Activated CD4-positive, CD25-positive, alpha-beta regulatory T cell (primary cell): ENCODE data around the gene SLC4A11.
A peak's percentile ranks its signal among the peaks of the same experiment; 100 is the strongest.

Experiments
- DNase-seq, 4 experiments: peaks; one replicate each; lab custom pipeline; 2025; lab: John Stamatoyannopoulos, UW

Gene SLC4A11

DNA sequence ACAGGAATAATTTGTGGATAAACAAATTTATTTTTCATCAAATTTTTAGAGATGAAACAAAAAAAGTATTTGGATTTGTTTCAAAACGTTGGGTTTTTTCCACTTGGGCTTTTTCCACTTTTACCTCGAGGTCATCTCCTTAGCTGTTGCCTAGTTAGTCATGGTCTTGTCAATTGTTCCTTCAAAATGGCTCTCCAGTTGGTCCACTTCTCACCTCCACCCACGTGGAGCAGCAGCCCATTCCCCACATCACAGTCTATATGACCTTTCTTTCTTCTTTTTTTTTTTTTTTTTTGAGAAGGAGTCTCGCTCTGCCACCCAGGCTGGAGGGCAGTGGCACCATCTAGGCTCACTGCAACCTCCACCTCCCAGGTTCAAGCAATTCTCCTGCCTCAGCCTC, 6.7 kb upstream of the SLC4A11 start:
- no peak for DNase-seq

DNA sequence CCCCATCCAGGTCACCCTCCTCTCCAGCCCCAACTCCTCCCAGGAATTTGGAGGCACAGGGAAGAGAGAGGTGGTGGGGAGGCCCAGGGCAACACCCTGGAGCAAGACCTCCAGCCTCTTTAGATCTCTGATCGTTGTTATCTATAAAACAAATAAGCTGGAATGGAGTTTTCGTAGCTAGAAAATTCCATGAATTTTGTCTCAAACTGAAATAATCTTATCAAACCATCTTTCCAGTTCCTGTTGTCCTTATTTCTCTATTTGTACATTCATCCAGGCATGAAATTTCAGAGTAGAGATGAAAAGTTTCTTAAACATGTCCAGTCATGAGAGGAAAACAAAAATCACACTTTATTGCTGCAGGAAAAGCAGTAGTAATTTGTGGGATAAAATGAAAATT, 6.2 kb upstream of the SLC4A11 start:
- no peak for DNase-seq

DNA sequence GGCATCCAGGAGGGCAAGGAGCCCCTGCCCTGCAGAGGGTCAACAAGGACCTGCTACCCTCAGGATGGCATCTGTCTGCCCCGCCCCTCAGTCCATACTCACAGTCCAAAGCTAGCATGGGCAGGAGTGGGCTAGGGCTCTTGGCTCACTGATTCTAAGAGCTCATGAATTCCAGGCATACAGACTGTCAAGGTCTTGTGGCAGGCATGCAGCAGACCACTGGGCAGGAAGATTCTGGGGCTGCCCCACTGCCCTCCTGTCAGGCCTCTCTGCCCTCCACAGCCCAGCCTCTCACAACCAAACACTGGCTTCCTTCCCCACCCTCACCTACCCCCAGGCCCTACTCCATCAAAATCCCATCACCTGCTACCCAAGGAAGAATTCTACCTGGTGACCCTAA, 5.6 kb upstream of the SLC4A11 start:
- DNase-seq, result no peak

DNA sequence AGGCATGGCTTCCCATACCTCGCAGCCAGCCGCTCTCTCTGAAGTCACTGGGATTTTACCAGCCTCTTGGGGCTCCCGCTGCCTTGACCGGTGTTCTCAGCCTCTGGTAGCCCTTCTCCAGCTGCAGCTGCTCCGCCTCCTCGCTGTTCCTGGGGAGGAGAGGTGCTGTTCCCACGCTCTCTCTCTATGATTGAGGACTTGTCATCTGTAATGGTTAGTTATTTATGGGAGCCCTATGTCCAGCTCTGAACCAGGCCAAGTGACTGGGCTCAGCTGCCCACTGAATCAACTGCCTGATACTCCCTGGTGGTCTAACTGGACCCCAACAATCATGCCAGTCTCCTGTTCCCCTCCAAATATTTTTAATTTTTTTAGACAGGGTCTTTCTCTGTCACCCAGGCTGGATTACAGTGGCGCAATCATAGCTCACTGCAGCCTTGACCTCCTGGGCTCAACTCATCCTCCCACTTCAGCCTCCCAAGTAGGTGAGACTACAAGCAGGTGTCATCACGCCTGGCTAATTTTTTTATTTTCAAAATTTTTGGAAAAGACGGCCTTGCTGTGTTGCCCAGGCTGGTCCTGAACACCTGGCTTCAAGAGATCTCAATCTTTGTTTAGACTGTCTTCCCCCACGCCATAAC, 4.8 kb upstream of the SLC4A11 start:
- no peak for DNase-seq

DNA sequence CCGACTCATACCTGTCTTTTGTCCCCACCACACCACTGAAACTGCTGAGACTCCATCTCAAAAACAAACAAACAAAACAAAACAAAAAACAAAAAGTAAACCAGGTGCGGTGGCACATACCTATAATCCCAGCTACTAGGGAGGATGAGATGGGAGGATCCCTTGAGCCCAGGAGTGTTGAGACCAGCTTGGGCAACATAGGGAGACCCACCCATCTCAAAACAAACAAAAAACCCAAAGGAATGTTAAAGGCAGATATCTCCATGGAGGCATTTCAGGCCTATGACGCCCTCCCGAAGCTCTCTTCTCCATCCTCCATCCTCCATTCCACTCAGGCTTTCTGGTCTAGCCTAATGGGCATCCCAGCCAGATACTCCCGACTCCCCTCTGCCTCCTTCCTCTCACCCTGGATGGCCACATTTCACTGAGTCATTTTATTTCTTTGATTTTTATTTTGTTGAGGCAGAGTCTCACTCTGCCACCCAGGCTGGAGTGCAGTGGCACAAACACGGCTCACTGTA, 3.2 kb upstream of the SLC4A11 start:
- DNase-seq, result no peak

DNA sequence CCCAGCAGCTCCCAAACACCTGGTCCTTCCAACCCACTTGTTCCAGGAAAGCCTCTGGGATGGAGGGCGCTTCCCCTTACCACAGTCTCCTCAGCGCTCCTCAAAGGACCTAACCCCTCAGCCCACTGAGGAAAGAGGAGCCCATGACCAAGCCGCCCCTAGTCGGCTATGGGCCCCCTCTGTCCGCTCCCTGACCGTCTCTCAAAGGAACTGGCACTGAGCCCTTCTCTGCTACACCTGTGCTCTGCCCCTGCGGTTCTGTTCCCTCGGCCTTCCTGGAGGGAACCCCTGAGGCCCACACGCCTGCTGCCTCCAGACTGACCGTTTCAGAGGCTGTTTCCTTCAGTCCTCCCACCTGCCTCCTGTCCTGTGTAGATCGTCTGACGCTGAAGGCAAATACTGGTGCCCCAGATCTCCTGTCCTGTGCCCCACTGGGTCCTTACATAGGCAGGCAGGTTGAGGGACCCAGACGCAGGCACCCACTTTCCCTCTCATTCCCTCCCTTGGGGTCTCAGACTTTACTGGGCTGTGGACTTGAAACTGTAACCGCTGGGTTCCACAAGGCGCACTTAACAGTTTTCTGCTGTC, 1.9 kb upstream of the SLC4A11 start:
- DNase-seq, result no peak

DNA sequence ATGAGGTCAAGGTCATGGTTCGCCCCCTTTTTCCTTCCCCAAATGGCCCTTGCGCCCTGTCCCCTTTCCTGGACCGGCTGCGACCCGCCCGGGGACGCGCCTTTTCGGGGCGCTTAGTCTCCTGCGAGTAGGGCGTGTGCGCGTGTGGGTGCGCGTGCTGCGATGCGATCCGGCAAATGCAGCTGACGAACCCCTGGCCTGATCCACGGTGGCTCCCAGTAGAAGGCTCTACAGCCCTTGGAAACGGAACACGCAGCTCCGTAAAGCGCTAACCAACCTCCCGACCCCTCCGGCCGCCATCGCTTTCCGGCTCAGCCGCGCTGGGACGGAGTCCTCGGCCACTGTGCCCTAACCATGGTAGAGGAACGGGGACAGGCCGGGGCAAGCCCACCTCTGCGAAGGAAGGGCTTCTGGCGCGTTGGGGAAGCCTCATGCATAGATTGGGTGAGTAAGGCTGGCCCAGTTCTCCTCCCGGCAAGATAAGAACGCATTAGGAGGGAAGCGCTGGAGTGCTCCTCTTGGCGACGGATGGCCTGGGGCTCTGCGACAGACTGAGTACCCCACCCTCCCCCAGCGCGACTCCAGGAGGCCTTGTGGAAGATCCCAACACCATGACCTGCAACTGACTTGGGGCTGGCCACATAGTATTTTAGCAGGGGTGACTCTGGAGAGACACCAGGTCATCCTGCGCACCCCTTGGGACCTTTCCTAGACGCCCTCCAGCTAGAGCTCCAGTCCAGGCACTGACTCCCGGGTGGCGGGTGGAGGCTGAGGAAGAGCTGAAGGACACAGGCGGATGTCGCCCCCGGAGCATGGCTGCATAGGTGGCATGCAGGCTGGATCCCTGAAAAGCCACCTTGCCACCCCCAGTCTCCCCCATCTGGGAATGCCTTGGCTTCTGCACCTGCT, 1.1 kb upstream of the SLC4A11 start:
- DNase-seq, result no peak

DNA sequence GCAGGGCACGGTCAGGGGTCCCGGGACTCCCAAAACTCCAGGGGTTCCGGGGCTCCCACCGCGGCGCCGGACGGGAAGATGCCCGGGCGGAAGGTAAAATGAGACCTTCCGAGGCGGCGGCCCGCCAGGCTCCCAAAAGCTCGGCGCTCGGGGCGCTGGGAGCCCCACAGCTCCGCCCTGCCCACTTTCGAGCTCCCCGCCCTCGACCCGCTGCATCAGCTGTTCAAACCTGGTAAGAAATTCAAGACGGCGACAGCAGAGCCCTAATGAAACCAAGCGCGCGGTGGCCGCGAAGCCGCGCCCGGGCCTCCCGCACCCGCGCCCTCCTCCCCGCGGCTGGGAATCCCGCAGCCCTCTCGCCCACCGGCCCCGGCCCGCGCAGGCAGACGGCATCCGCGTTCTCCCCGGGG, 369 bp downstream of the SLC4A11 start:
- DNase-seq, result peak in 1 of 4 experiments; percentile 14

DNA sequence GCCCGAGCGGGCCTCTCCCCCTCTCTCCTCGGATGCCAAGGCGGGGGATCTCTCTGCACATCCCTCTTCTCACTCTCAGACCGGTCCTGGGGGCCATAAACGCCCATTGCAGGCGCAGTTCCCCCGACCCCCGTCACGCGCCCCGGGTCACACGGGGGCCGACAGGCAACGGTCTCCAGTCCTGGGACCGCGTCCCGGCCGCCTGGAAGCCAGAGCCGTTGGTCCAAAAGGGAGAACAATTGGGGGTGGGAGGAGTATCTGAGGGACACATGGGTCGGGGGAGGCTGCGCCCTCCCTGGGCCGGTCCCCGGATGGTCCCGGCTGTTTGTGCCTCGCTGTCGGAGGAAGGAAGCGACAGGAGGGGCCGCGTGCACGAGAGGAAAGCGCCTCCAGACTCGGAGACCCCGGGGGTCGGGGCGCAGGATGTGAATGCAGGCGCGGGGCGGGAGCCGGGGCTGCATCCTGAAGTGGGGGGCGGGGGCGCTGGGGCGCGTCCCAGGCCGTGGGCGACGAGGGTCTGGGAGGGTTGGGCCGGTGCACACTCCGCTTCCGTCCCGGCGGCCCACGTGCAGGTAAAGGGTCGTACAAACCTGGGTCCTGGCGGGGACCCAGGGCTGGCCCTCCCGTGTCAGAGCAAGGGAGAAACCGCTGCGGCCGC, 903 bp downstream of the SLC4A11 start:
- no peak for DNase-seq

DNA sequence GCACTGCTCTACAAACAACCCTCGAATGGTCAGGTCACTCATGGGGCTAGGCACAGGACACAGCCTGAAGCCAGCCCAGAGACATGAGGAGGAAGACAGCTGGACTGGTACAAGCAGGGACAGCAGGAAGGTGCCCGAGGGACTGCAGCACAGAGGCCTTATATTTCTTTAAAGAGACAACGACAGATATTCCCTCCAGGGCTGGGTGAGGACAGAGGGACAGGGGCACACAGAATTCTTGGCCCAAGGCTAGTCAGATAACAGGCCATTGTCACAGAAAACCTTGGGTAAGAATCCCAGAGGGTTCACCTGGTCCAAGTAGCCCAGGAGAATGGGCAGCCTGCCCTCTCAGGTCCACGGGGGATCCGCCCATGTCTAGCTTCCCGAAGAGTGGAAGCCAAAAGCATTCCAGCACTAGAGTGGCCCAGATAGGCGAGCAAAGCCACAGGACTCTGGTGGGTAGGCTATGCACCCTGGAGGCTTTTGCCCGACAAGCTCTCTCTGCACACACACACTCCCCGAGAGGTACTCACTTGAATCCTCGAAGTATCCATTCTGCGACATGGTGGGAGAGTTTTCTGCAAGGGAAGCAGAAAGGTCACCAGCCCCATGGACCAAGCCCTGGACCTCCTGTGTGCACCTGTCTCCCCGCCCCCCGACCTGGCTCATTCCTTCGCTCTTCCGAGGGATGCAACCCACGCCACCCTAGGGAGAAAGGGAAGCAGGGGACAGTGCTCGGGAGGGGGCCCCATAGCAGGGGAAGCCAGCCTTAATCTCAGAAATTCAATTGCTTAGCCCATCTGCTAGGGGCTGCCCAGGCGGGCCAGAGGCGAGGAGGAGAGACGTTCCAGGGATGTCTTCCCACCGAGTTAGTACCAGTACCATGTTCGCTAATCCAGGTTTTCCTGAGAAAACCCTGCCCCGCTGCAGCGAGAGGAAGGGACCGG, 1.7 kb downstream of the SLC4A11 start:
- no peak for DNase-seq

DNA sequence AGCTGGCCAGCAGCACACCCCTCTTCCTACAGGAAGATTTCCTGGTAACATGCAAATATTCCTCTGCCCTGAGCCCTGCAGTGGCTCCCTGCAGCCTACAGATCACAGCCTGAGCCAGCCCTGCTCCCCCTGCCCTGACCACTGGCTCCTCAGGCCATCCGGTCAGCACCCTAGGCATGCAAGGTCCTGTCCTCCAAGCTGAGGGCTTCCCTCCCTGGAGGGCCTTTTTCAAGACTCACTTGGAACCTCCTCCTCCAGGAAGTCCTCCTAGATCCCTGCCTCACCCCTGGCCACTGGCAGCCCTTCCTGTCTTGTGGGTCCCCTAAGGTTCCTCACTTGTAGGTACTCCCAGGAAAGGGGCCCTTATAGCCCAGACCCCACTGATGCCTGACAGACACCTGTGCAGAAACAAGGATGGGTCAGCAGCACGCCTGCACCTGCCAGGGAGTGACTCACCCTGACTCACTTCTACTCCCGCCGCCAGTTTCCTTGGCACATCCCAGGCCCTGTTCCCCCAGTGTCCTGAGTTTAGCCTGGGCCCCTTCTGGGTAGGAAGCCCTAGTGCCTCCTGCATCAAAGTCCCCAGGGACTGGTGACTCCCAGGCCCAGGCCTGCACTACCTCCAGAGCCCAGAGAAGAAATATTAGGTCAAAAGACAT, 3.2 kb downstream of the SLC4A11 start:
- DNase-seq, result no peak

DNA sequence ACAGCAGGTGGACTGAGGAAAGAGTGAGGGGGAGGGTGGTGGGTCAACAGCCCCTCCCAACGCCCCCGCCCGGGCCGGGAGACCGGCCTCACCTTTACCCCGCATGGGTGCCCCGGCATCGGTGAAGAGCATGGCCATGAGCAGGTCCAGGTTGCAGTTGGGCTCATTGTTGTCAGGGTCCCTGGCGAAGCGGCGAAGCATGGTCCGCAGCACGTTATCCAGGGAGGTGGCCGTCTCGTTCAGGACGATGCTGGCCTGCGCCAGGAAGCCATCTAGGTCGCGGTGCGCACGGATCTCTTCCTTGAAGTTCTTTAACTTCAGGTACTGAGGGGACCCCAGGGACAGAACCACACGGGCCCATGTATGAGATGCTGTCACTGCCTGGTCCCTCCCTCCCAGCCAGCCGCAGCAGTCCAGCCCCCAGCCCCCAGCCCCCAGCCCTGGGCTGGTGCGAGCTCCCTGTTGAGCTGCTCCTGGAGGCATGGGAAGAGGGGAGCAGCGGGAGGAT, 4.9 kb downstream of the SLC4A11 start:
- DNase-seq, result no peak

DNA sequence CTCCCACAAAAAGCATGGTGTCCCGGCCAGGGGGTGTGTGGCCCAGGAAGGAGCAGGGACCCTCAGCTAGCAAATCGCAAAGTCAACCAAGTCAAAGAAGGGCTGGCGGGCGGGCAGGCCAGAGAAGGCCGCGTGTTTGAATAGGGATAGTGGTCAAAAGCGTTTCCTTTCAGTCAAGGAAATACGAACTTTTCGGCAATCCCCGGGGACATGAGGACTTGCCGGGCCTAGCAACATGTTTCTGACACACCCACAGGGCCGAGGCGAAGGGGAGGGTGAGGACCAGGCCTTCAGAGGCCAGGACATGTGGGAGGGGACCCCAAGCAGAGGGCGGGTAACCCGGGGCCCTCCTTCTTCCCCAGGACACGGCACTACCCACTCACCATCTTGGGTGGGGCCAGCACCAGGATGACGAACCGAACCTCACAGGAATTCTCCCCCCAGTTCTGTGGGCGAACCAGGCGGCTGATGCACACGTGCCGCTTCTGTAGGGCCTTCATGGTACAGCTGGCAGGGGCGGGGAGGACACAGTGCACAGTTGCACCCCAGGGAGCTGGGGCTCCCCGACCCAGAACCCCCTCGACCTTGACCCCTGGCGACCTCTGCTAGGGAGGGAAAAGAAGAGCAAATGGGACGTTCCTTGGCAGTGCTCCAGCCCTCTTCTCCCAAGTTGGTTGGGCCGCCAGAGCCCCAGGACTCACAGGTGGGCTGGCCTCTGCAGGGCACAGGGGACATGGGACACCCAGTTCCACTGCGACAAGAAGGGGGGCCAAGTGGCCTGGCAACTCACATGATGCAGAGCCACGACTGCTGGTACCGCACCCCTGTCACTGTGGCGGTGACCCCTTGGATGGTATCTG, 5.6 kb downstream of the SLC4A11 start:
- no peak for DNase-seq

DNA sequence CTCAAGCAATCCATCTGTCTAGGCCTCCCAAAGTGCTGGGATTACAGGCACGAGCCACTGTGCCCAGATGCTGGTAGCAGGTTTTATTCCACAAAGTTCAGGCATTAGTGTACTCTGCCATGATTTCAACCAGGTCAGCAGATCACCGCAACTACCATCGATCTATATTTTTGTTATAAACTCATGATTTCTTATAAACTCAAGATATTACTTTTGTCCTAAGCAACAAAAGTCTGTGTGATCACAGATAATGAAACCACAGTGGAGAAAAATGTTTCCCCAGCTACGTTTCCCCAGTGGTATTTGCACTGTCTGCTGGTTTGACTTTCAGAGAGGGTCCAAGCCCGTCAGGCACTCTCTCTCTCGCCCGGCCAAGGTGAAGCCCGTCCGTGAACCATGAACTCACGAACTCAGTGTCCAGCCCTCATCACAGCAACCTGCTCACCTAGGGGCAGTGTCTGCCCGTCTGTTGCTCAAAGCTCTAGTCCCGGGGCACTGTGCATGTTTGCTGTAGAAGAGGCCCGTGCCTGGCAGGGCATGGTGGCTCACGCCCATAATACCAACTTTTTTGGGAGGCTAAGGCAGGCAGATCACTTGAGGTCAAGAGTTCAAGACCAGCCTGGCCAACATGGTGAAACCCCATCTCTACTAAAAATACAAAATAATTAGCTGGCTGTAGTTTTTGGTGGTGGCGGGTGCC, 7.0 kb downstream of the SLC4A11 start:
- no peak for DNase-seq

DNA sequence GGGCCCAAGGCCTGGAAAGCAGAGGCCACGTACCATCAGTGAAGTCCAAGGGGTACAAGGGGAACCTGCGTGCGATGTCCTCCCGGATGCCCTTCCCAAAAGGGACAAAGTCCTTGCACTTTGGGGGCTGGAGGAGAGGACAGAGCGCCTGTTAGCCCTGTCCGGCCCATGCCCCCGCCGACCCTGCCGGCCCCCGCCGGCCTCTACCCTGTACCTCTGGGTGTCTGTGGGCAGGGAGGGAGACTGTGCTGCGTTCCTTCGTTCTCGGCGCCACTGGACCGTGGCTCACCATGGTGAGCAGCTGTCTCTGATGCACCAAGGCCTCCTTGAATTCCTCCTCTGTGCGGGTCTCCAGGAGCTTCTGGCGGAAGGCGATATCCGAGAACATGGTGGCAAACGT, 7.9 kb downstream of the SLC4A11 start:
- DNase-seq, result no peak

DNA sequence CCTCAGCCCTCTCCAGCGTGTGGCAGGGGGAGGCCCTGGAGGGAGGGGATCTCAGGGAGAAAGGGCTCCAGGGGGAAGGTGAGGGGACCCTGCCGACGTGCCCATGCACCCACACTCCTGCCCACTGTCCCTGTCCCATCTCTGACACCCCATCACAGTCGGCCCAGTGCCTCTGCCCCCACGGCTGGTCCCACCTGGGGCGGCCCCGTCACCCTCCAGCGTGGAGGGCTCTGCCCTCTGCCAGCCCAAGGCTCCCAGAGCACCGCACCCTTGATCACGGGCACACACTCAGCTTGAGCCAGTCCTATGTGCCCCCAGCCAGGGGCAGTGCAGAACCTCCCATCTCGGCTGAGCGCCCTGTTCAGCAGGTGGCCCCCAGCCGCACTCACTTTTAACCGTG, 9.2 kb downstream of the SLC4A11 start:
- no peak for DNase-seq

DNA sequence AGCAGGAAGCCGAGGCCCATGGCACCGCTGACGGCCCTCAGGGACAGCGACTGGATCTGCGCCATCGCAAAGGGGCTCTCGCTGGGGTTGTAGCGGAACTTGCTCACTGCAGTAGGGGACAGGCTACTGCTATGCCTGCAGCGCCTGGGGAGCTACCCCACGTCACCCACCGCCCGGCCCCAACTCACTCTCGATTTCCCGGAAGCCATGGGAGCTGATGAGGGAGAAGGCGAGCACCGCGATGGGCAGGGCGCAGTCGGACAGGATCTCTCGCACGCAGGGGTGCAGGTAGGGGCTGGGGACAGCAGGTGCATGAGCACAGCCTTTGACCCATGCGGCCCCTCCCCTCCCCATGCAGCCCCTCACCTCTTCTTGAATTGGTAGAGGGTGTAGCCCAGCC, 9.8 kb downstream of the SLC4A11 start:
- DNase-seq, result no peak

DNA sequence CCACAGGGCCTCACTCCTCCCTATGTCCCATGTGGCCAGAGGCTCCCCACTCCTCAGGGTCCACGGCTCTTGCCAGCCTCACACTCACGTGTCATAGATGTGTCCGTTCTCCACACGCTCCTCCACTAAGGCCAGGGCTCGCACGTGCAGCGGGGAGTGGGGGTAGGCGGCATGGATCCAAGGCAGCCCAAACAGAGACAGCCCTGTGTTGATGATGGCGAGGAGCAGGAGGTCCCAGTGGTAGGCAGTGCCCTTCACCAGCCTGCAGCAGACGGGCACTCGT, 10.3 kb downstream of the SLC4A11 start:
- no peak for DNase-seq
